A204.1 (cell line): ENCODE results near the gene LTBP2.

Experiments
- FAIRE-seq: peaks from 2 replicates; lab custom pipeline; 2012; peaks lifted over from hg19 to GRCh38; lab: Jason Lieb, UNC

The LTBP2 gene

DNA sequence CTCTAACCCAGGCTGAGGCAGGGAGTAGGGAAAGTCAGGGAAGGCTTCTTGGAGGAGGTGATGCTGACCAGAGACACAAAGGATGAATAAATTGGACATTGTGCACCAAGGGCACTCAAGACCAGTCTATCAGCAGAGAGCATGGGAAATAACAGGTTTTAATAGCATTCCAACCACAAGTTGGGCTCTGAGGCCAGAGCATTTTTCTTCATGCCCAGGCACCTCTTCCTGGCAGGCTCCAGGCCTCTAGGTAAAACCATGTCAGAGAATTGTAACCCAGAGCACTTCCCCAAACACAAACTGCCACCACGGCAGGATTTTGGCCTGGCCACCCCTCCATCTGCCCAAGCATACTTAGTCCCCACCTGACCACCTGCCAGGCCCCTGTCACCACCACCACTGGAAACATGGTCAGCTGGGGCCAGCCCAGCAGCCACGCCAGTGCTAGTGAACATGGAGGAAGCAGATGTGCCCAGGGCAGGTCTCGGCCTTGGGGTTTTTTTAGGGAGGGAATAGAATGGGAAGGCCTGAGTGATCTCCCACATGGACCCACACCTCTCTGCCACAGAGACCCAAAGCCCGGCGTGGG, 22.7 kb downstream of the LTBP2 start:
- no peak for FAIRE-seq

DNA sequence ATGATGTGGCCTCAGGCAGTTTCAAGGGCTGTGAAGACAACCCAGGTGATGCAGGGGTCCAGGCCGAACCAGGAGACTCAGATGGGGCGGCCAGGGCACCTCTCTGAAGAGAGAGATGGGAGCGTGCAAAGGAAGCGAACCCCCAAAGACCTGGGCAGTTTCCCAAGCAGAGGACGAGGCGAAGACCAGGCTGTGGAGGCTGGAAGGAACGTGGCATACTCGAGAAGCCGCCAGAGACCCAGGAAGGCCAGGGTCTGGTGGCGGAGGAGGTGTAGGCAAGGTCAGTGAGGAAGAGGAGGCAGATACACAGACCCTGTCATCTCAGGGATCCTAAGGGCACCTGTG, 24.7 kb downstream of the LTBP2 start:
- no peak for FAIRE-seq

DNA sequence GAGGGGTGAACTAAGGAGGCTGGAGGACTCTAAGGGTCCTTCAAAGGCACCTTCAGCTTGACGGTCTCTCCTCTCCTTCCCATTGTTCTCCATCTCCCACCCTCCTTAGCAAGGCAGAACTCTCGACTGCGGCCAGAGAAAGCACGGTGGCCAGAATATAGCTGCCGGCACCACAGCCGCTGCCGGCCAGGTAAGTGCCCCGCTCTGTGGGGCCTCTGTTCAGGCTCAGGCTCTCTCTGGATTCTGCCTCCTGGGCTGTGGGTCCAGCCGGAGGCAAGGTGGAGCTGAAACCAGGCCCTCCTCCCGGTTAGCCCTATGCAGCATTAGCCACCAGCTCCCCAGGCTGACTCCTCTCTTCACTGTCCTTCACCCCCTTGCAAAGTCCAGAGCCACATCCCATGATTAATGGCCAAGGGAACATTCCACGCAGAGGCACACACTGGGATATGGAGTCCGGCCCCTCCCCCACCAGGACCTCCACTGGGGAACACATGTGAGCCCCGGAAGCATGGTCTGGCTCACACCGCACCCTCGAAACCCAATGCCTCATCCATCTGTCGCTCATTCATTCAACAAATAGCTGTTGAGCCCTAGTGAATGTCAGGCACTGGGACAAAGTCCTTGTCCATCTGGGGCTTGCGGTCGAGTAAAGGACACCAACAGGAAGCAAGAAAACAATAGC, 25.2 kb downstream of the LTBP2 start:
- FAIRE-seq, result no peak

DNA sequence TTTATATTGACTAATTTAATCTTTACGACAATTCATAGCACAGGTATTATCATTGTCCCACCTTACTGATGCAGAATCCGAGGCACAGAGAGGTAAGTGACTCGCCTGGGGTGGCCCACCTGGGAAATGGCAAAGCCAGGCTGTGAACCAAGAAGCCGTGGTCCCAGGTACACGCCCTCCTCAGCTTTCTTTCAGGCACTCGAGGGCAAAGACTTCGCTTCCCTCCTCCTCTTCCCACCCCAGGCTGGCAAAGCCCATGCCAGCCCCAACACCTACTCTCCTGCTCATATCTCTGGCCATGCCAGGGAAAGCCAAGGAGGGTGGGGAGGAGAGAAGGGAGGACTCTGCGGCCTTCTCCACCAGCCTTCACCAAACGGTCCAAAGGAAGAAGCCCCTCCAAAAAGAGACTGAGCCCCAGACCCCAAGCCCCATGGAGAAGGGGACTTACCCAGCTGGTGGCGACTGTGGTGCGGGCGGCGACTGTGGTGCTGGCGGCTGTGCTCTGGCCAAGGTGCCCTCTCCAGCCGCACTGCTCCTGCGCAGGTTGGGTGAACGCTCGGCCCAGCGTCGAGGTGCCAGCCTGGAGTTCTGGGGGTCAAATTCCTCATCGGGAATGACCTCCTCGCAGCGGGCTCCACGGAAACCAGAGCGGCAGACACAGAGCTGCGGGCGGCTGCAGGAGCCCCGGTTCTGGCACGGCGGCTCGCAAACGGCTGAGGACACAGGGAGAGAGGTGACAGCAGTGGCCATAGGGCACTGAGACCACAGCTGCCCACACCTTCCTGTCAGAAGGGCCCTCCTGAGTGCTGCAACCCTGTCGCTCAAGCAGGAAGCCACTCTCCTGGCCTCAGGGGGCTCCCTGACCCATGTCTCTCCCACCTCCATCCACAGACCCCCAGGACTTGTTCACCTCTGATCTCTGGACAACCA, 26.4 kb downstream of the LTBP2 start:
- FAIRE-seq, result no peak

DNA sequence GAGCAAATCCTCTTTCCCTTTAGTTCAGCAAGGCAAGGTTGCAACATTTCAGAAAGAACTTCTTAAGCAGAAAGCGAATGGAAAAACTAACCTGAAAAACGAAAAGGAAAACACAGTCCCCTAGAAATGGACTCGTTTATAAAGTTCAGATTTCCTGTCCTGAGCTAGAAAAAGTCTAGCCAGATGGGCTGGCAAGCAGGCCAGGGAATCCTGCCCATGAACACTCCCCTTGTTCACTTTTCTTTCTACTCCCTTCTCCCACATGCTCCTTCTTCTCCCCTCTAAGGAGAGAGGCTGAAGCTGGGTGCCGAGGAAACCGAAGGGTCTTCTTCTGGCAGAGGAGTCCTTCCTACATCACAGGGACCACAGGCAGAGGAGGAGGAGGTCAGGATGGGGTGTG, 27.1 kb downstream of the LTBP2 start:
- no peak for FAIRE-seq

DNA sequence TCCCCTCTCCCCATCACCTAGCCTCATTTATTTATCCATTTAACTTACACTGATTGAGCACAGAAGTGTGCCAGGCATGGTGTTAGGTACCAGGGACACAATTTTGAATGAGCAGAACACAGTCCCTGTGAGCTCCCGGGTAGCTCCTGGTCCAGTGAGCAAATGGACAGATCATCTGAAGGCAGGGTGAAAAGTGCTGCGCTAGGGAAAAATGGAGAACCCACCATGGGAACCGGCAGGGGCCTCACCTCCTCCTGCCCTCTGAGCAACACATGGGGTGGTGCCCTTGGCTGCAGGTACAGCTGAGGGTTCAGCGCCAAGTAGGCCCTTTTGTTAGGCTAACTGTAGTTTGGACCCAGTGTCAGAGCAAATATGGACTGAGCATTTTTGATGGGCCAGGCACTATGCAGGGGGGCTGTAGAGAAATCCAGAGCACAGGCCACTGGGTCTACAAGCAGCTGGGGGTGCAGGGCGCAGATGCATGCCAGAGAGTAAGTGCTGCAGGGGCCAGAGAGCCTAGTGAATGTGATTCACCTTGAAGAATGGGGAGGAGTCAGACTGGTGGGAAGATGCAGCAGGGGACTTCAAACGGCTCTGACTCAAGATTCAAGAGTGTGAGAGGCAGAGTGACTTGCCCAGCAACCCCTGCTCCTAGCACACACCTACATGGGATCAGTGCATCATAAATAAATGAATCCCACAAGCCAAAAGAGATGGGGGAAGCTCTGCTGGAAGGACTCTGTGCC, 28.2 kb downstream of the LTBP2 start:
- no peak for FAIRE-seq

DNA sequence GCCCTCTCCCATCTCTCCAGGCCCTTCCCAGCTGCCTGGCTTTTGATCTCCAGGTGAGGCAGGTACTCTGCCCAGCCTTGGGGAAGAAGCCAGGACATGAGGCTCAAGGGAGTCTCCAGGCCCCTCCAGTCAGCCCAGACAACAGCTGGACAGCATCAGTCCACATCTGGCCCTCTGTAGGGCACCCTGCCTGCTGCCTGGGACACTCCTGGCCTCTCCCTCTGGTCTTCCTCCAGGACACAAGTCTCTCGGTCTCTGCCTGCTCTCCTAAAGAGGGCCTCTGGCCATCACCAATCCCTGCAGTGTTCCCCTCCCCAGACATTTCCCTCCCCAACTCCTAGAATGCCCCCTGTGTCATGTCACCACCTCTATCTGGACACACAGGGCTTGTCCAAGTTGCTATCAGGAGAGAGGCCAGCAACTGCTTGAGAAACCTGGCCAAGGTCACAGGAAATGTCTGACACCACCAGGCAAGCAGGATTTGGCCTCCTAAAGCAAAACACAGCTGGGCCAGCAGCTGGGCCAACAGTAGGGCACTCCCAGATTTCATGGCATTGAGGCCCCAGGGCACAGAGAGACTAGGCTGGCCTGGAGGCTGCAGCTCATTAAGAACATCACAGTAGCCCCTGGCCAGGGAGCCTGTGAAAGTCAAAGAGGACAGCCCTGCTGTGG, 29.0 kb downstream of the LTBP2 start:
- FAIRE-seq, result no peak

DNA sequence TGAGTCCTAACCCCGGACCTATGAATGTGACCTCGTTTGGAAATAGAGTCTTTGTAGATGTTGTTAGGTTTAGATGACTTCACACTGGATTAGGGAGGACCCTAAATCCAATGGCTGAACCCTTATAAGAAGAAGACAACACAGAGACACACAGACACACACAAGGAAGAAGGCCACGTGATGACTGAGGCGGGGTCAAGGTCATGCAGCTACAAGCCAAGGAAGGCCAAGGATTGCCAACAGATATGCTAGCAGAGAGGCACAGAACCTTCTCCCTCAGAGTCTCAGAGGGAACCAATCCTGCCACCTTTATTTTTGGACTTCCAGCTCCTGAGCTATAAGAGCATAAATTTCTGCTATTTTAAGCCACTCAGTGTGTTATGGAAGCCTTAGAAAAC, 31.8 kb downstream of the LTBP2 start:
- FAIRE-seq, result no peak

DNA sequence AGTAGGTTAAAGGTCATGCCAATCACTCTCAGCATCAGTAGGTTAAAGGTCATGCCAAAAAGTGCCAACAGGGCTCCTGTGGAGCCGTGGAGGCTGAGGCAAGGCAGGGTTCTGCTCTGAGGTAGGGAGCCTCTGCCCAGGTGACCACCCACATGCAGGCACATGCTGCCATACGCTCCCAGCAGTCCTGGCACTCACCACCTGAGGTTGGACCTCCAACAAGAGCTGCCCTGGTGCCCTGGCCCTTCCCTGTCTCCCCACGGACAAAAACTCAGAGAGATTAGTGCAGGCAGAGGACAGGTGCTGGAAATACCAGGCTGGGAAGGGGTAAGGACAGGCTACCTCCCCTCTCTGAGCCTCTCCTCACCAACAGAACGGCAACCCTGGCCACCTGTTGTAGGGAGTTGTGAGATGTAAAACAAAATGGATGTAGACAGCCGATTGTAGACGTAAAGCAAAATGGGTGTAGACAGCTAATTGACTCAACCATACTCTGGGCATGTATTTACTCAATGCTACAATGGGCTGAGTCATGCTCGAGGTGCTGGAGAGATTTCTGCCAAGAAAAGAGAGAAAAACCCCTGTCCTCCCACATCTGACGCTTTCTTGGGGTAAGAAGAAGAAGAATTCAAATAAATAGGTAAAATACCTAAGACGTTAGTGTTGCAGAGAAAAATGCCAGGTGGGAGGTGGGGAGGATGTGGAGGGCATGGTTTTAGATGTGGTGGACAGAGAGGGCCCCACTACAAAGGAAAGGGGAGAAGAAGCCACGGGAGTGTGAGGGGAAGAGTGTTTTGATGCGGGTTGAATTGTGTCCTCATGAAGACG, 32.4 kb downstream of the LTBP2 start:
- FAIRE-seq, result no peak

DNA sequence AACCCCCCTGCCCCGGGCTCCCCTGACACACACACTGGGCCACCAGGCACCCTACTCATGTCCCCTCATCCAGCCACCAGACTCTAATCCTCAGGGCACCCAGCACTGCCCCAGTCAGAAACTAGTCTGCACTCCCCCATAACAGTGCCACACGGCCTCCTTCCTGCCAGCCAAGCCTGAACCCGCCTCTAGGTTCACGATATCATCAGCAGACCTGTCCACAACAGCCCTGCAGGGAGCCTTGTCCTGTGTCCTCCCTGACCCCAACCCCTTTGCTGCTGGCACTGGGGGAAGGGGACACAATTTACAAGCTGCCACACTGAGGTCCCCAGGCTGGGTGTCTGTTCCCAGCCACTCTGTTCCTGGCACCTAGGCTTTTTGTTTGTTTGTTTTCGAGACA, 33.6 kb downstream of the LTBP2 start:
- no peak for FAIRE-seq

DNA sequence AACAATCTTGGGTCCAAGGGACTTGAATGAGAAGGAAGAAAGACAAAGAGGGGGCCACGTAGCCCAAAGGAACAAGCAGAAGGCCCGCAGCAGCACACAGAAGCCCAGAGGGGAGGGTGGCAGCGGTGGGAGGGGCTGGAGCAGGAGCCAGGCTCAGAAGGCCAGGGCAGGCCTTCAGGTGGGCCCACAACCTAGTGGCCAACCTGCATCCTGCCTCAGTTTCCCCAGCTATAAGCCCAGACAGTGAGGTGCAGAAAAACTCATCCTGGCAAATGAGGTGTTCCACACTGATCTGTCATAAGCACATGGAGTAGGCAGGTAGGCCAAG, 34.1 kb downstream of the LTBP2 start:
- FAIRE-seq, result no peak

DNA sequence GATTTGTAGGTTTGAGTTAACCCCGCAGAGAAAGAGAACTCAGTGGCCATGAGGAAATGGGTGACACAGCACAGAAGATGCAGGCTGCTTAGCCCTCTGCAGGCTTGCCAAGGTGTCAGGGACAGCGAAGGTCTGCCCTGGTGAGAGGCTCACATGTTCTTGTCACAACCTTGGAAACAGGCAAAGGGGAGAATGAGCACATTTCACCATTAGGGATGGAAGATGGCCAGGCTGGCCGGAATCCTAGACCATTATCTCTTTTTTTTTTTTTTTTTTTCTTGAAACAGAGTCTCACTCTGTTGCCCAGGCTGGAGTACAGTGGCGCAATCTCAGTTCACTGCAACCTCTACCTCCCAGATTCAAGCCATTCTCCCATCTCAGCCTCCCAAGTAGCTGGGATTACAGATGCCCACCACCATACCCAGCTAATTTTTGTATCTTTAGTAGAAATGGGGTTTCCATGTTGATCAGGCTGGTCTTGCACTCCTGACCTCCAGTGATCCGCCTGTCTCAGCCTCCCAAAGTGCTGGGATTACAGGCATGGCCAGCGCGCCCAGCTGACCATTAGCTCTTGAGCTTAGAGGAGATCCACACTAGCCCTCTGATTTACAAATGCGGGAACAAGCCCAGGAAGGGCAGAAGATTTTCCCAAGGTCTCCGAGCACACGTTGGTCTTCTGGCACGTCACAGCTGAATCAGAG, 34.6 kb downstream of the LTBP2 start:
- no peak for FAIRE-seq

DNA sequence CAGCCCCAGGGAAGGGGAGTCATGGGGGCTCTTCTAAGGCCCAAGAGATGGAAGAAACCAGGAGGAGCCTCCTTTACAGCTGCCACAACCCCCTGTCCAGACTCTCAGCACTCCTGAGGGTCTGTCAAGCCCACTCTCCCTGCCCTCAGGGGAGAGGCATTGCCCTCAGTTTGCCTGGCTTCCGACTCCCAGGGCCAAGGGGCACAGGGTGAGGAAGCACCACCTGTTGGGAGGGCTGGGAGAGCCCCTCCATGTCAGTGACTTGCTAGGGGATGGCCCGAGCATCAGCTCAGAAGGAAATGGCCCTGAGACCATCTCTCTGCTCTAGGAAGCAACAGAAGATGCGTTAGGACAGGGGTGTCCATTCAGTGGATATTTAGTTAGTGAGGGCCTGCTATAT, 36.1 kb downstream of the LTBP2 start:
- no peak for FAIRE-seq

DNA sequence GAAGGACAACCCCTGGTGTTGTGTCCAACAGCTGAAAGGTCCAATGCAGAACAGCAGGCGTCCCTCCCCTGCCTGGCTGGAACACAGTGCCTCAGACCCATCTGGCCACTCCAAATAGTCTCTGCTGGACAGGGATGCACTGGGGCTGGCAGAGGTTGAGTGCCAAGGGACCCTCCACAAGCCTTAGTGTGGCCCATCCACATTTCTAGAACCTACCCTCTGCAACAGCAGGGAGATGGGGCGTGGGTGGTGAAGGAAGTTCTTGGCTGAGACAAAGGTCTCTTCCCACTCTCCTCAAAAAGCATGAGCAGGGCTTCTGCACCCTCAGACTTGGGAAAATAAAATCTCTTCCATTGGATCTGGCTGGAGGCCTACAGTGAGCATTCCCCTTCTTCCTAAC, 36.5 kb downstream of the LTBP2 start:
- FAIRE-seq, result no peak

DNA sequence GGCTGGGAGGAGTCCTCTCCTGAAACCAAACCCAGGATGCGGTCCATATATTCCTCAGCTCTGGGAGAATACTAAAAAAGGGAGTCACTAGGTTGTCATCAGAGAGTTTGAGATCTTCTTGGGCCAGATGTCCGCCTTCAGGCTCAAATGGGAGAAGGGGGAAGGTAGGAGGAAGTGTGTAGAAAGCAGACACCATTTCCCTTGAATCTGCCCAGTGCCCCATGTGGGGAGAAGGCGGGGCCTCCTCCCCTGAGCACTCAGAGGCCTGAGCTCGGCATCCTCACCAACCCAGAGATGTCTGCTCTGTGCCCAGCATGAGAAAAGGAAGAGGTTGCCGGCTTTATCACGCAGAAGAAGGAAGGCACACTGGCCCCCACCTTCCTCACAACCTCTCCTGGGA, 37.3 kb downstream of the LTBP2 start:
- no peak for FAIRE-seq

DNA sequence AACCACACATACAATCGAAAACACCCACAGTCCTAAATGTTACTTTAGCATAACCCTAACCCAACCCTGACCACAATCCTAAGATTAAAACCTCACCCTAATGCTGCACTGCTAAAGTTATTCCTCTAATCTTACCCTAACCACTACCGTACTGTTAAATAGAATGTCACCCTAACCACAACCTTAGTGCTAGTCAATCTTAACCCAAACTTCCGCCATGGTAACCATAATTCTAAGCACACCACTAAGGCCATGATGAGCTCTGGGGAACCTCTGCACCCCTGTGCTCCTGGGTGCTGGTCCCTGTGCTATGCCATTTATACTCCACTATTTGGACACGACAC, 38.0 kb downstream of the LTBP2 start:
- FAIRE-seq, result no peak

DNA sequence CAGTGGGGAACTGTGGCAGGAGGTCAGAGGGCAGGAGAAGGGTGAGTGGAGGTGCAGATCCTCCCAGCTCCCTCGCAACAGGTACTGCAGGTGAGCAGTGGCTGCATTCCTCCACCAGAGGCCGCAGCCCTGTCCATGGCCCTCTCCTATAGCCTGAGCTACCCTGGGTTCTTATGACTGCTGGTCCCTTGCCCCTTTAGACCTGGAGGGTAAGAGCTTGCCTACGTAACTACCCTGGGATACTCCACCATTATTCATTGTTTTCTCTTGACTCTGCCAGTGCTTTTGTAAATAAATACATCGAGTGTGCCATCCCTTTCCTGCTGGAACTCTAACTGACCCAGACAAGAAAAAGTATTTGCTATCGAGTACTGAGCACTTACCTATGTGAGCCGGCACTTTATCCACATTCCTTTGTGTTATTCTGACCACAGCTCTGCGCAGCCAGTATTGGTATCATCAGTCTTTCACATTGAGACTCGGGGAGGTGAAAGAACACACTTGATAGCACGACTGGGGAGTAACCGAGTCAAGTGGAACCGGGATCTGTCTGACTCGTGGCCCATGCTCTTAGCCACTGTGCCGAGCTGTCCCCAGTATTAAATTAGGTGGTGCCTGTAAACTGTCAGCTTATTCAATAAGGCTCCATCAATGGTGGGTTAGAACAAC, 38.5 kb downstream of the LTBP2 start:
- FAIRE-seq, result no peak

DNA sequence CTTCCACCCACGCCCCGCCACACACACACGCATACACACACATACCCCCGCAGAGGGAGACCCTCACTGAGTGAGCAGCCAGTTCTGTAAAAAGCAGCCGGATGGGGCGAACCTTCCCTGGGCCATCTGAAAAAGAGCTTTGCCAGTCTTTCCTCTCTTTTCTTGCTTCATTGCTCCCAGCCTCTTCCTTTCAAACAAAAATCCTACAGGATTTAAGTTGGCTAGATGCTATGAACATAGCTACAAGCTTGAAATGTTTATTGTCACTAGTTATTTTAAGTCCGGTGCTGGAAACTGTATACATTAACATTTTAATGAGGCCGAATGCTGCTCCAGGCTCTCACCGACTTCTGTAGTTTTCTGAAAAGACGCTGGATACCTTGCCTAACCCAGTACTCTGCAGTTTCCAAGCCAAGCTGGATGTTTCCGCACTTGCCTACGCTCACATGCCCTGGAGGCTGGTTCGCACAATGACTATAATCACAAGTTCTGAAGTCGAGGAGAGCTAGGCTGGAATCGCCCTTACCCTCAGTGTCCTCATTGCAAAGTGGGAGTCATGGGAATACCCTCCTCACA, 39.2 kb downstream of the LTBP2 start:
- FAIRE-seq, result no peak

DNA sequence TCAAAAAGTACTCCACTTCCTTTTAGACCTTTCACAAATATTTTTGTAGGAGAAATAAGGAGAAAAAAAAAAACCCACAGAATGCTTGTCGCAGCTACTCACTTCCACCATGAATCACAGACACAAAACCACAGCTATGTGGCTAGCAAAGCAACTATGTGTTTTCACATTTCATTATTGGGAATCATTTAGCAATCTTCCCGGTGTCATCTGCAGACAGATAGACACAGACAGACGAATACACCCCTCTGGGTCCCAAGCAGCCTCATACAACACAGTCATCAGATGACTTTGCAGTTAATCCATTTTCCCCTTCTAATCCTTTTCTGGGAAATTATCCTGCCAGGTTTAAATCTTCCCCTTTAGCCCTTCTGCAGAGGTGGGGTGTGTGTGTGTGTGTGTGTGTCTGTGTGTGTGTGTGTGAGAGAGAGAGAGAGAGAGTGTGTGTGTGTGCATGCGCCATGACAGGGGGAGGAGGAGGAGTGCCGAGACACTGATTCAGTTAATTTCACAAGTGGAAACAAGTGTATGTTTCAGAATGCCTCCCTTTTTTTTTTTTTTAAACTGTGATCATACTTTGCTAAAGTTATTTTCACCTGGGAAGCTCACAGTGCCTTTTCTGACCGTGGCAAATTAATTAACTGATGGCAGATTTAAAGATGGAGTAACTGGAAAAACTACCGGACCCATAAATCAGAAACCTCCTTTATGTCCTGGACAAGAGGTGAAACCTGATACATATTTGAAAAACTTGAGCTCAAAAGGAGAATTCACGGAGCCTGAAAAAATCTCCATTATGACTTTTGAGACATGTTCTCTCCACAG, 39.9 kb downstream of the LTBP2 start:
- FAIRE-seq, result no peak
